Hematopoietic multipotent progenitor cell (in vitro differentiated cells): ENCODE data around the gene TENM4. TPM values are rescaled to one million over a fixed set of nuclear protein-coding genes. Genes with fewer than 3 reads are reported as not detected.

Experiments
- DNase-seq, 3 donors: peaks; one replicate each; pipeline ENCODE4 v3.0.0-alpha.2; 2011 to 2015; ENCODE audit warnings: low read depth in 2 of 3, low spot score in 2 of 3
- total RNA-seq: library from RNA; depleted of rRNA; stranded (reverse); fragments of >200 nt; gene quantifications from one replicate; pipeline ENCODE4 v1.2.3, GENCODE V29; 2012

The TENM4 gene
- total RNA-seq, 1 donor: under 0.01 TPM

- DNase-seq: no peak
Observed at GRCh38 chr11:79353706-79354105, 87.1 kb downstream of the TENM4 start.

- DNase-seq: no peak
Observed at GRCh38 chr11:79352349-79352703, 88.5 kb downstream of the TENM4 start.

GRCh38 chr11:79348976-79349682 is 91.7 kb downstream of the TENM4 start:
- no peak for DNase-seq

- DNase-seq: no peak
Observed at GRCh38 chr11:79346021-79346420, 94.8 kb downstream of the TENM4 start.

GRCh38 chr11:79344753-79345294 is 96.0 kb downstream of the TENM4 start:
- no peak for DNase-seq

- no peak for DNase-seq
Observed at GRCh38 chr11:79342686-79343085, 98.1 kb downstream of the TENM4 start.

GRCh38 chr11:79342236-79342635 is 98.6 kb downstream of the TENM4 start:
- DNase-seq: no peak

GRCh38 chr11:79340535-79340934 is 100.3 kb downstream of the TENM4 start:
- DNase-seq: no peak

GRCh38 chr11:79336797-79337517 is 103.9 kb downstream of the TENM4 start:
- DNase-seq: no peak

GRCh38 chr11:79335681-79336080 is 105.1 kb downstream of the TENM4 start:
- DNase-seq: no peak

- DNase-seq: no peak
Observed at GRCh38 chr11:79333355-79333754, 107.5 kb downstream of the TENM4 start.

- no peak for DNase-seq
Observed at GRCh38 chr11:79332017-79332416, 108.8 kb downstream of the TENM4 start.

- DNase-seq: no peak
Observed at GRCh38 chr11:79331203-79331901, 109.5 kb downstream of the TENM4 start.

GRCh38 chr11:79330651-79331050 is 110.2 kb downstream of the TENM4 start:
- DNase-seq: no peak

GRCh38 chr11:79329561-79329960 is 111.3 kb downstream of the TENM4 start:
- DNase-seq: no peak

- DNase-seq: no peak
Observed at GRCh38 chr11:79328402-79328801, 112.4 kb downstream of the TENM4 start.

GRCh38 chr11:79325851-79326250 is 115.0 kb downstream of the TENM4 start:
- no peak for DNase-seq

- no peak for DNase-seq
Observed at GRCh38 chr11:79321263-79321662, 119.6 kb downstream of the TENM4 start.

GRCh38 chr11:79314906-79315689 is 125.7 kb downstream of the TENM4 start:
- no peak for DNase-seq

- no peak for DNase-seq
Observed at GRCh38 chr11:79313530-79313913, 127.3 kb downstream of the TENM4 start.
